ENCODE measurements around the gene ZNF423. TPM values are rescaled to one million over a fixed set of nuclear protein-coding genes. Genes with fewer than 3 reads are reported as not detected.

ZNF423 gene
- total and polyA plus RNA-seq, 2 of the 13 experiments (the other 11 are each of a cell fraction or from before 2014, with no cell fraction given) = 0.07 to 0.31 TPM

GRCh38 chr16:49884033-49885015, 28.4 kb upstream of the ZNF423 start (continued):
- TF ChIP-seq, protein P1, sequence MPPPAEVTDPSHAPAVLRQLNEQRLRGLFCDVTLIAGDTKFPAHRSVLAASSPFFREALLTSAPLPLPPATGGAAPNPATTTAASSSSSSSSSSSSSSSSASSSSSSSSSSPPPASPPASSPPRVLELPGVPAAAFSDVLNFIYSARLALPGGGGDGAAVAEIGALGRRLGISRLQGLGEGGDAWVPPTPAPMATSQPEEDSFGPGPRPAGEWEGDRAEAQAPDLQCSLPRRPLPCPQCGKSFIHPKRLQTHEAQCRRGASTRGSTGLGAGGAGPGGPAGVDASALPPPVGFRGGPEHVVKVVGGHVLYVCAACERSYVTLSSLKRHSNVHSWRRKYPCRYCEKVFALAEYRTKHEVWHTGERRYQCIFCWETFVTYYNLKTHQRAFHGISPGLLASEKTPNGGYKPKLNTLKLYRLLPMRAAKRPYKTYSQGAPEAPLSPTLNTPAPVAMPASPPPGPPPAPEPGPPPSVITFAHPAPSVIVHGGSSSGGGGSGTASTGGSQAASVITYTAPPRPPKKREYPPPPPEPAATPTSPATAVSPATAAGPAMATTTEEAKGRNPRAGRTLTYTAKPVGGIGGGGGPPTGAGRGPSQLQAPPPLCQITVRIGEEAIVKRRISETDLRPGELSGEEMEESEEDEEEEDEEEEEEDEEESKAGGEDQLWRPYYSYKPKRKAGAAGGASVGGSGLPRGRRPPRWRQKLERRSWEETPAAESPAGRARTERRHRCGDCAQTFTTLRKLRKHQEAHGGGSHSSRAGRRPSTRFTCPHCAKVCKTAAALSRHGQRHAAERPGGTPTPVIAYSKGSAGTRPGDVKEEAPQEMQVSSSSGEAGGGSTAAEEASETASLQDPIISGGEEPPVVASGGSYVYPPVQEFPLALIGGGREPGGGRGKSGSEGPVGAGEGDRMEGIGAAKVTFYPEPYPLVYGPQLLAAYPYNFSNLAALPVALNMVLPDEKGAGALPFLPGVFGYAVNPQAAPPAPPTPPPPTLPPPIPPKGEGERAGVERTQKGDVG (CRISPR knock-in tag; IDR thresholded peaks at IDR 0.05; ENCODE audit: borderline replicate concordance) = no peak
- TF ChIP-seq MLX (CRISPR knock-in tag; IDR thresholded peaks at IDR 0.05) (no peak), MYC (CRISPR knock-in tag; IDR thresholded peaks at IDR 0.05; ENCODE audit: borderline replicate concordance) (no peak), MED13 (CRISPR knock-in tag; IDR thresholded peaks at IDR 0.05) (no peak), TRIM24 (CRISPR knock-in tag; IDR thresholded peaks at IDR 0.05) (no peak), CSRNP1 (CRISPR knock-in tag; IDR thresholded peaks at IDR 0.05) (no peak), PHF5A (CRISPR knock-in tag; IDR thresholded peaks at IDR 0.05; ENCODE audit: low read depth, unreplicated experiment) (no peak), KAT8 (CRISPR knock-in tag; IDR thresholded peaks at IDR 0.05) (0 out of 2 replicates have a peak, but pooled peaks have one; percentile 44), ZMAT3 (CRISPR knock-in tag; conservative IDR thresholded peaks at IDR 0.05) (no peak), FOXA3 (CRISPR knock-in tag; IDR thresholded peaks at IDR 0.05) (peak; percentile 25; the same call in 1 of the 2 replicates), ZNF615 (CRISPR knock-in tag; IDR thresholded peaks at IDR 0.05; ENCODE audit: borderline replicate concordance) (no peak), XBP1 (CRISPR knock-in tag; IDR thresholded peaks at IDR 0.05) (no peak), SP5 (CRISPR knock-in tag; IDR thresholded peaks at IDR 0.05; ENCODE audit: borderline replicate concordance, low read depth) (no peak), THAP11 (CRISPR knock-in tag; IDR thresholded peaks at IDR 0.05) (peak; percentile 55), AKNA (CRISPR knock-in tag; IDR thresholded peaks at IDR 0.05; ENCODE audit: borderline replicate concordance) (no peak), ZSCAN22 (CRISPR knock-in tag; IDR thresholded peaks at IDR 0.05) (no peak), ZNF292 (CRISPR knock-in tag; IDR thresholded peaks at IDR 0.05; ENCODE audit: borderline replicate concordance, low read depth) (no peak), ASH2L (IDR thresholded peaks at IDR 0.05; ENCODE audit: insufficient read length, low read depth, low read length) (no peak), HDAC1 (CRISPR knock-in tag; IDR thresholded peaks at IDR 0.05) (no peak; the same call in 1 of the 2 replicates)

Measured in HepG2 (cell line).